NB4 (cell line): ENCODE results near the gene CDK11A.

Experiments used
- DNase-seq: peaks from one replicate; pipeline ENCODE4 v3.0.0; 2010; ENCODE audit warnings: low read depth
- H3K4me3 ChIP-seq: one replicate; pipeline ENCODE4 v1.5.1; 2011; ENCODE audit warnings: mild to moderate bottlenecking, low read depth, low read length, moderate library complexity
- MYC ChIP-seq: IDR thresholded peaks from 2 replicates; pipeline ENCODE4 v1.6.1; 2011; ENCODE audit warnings: low read depth, low read length
- TF ChIP-seq, protein P1 (sequence below): IDR thresholded peaks from 2 replicates; pipeline ENCODE4 v1.6.1; 2011; ENCODE audit warnings: low read depth, low read length

The CDK11A gene

DNA sequence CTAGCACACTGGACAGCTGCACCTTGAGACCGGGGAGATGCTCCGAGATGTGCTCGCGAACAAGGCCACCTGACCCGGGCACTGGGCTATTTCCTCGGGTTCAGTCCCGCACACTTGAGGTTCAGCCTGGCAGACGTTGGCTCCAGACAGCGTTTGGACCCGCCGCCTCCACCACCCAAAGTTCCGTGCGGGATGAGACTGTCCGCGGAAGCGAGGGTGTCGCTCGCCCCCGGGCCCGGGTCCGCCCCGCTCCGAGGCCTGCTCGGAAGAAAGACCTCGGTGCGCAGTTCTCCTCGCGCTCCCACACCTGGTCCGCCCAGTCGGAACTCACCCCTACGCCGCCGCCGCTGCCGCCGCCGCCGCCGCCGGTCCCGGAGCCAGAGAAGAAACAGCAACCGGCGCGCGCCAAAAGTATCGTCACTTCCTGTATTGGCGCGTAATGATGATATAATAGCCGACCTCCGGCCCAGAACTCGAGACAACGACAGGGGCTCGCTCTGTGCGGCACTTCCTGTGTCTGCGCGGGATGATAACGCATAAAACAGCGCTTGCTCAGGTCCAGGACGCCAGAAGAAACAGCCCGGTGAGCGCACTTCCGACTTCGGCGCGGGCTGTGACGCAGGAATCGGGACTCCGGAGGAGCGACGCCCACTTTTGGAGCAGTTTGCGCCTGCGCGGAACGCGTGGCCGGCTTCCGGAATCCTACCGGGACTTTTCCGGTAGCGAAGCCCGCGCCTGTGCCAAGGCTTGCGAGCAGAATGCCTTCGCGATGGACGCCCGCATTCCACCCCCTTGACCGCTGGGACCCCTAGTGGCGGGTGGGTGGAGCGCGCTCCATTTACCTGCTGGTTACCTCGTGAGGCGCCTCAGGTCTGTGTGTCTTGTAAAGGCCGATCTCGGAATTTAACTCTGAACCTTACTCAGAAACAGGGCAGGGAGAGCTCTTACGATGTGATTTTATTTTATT, 65.3 kb downstream of the CDK11A start, which contains the start of gene CDK11B:
TSS of gene CDK11B (minus strand) at position 422 of the 967 bp plus-strand sequence. CDS start 1,519 bp downstream, outside the sequence.
- TF ChIP-seq MYC, result peak; percentile 59; the same call in 1 of the 2 replicates
- TF ChIP-seq, protein P1, sequence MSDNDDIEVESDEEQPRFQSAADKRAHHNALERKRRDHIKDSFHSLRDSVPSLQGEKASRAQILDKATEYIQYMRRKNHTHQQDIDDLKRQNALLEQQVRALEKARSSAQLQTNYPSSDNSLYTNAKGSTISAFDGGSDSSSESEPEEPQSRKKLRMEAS, result peak; percentile 50; the same call in 1 of the 2 replicates

More for the DNA sequence above, 65.3 kb downstream of the CDK11A start, which contains the start of gene CDK11B:
- DNase-seq, result peak; percentile 94
- peak within 1 kb of the TSS; percentile 76 for H3K4me3 ChIP-seq
